SKM-1 treated with dmso at 0.1 percent for 144 hours (cell line): ENCODE data around the gene CEP57L1.
A peak's percentile ranks its signal among the peaks of the same experiment; 100 is the strongest.
"Not testable (repeated sequence)": the region's sequence is repeated elsewhere in the genome, so short reads cannot be mapped to it uniquely, and the experiment has no call there.

Source experiments
- DNase-seq: peaks from one replicate; lab custom pipeline; 2025; ENCODE audit not compliant: unreplicated experiment; lab: John Stamatoyannopoulos, UW

The CEP57L1 gene

DNA sequence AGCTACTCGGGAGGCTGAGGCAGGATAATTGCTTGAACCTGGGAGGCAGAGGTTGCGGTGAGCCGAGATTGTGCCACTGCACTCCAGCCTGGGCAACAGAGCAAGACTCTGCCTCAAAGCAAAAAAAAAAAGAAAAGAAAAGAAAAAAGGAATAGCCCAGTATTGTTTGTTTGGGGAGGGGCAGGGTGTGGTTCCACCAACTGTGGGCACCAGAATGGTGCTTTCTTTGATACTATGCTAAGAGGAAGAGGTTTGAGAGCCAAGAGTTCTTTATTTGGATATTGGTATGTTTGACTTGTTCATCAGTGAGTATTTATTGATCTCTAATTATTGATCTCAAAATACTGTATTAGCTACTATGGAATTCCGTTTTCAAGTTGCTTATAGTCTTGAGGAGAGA is 72.3 kb downstream of the CEP57L1 start:
- no peak for DNase-seq

DNA sequence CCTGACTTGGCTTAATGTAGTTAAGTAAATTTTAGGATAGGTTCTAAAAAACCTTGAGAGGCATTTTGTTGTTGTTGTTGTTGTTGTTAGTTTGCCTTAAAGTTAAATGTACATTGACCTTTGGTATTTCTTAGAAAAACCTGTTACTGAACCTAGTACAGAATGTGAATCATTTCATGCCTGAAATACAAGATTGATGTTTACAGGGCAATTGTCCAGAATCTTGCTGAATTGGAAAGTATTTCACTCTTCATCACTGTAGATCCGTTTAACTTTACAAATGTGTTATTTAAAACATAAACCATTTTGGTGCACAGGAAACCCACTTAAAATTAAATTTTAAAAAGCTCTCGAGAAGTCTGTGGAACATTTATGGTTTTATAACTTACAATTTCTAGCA is 75.0 kb downstream of the CEP57L1 start:
- no peak for DNase-seq

DNA sequence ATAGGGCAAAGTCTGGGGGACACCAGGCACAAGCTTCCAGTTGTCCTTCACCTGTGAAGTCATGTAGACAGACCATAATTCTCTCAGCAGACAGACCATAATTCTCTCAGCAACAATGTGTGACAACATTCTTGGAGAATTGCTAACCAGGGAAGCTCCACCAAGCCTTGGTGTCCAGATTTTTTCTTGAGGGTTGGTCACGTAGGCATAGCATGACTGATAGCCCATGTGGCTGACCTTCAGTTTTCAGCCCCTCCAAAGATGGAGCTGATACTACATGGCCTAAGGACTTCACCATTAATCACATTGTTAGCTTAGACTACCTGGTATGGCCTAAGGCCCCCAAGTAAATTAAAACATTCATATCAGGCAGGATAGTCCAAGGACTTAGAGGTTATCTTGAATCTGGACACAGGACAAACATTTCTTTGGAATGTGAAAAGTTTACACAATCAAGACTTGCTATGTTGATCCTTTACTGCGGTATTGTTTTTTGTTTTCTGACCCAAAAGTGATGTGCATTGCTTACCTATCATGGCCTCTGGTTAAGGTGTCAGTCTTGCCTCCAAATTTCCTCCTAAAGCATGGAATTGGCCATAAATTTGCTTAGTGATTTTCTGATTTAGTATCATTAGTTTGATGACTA is 76.9 kb downstream of the CEP57L1 start:
- no peak for DNase-seq

DNA sequence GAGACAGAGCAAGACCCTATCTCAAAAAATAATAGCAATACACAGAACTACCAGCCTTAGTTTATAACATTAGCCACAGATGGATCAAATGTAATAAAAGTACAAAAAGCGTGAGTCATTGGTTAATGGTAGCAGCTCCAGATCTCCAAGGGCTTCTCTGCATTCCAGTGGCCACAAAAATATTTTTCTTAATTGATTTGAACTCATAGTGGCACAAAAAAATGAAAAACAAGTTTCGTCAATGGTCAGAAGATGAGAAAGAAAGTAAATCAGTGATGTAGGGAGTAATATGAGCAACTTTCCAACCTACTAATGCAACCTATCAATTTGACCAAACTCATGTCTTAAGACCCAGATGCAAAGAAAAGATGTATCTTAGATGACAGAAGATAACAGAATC is 79.6 kb downstream of the CEP57L1 start:
- DNase-seq = no peak

DNA sequence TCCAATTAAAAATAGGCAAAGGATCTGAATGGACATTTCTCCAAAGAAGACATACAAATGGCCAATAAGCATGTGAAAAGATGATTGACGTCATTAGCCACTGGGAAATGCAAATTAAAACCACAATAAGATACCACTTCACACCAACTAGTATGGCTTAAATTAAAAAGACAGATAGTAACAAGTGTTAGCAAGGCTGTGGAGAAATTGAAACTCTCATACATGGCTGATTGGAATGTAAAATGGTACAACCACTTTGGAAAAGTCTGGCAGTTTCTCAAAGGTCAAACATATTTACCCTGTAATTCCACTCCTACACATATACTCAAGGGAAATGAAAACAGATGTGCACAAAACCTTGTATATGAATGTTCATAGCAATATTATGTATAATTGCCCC is 83.6 kb downstream of the CEP57L1 start:
- DNase-seq = no peak

DNA sequence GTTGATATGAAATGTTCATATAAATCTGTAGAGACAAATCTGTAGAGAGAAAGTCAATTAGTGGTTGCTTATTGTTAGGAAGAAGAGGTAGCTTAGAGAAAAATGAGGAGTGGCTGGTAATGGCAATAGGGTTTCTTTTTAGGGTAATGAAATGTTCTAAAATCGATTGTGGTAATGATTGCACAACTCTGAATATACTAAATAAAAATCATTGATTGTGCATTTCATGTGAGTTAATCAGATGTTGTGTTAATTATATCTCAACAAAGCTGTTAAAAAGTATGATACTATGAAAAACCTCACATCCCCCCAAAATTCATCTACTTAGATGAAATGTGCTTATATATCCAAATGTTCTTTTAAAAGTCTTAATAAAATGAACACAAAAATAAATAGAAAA is 84.2 kb downstream of the CEP57L1 start:
- no peak for DNase-seq

DNA sequence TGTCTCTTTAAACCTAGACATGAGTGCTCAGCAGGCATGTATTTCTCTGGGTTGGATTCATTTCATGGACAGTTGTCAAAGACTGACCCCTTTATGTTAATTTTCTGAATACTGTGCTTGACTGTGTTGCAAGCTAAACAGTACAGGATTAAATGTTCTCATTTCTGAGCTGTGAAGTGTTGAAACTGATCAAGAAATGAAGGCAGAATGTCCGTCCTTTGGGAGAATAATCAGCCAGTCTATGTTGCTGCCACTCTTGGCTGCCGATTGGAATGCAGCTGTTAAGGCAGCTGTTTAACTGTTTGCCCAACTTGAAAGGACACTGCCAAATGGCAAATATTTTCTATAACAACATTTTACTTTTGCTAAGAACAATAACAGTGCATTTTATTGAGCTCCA is 87.3 kb downstream of the CEP57L1 start:
- DNase-seq = no peak

DNA sequence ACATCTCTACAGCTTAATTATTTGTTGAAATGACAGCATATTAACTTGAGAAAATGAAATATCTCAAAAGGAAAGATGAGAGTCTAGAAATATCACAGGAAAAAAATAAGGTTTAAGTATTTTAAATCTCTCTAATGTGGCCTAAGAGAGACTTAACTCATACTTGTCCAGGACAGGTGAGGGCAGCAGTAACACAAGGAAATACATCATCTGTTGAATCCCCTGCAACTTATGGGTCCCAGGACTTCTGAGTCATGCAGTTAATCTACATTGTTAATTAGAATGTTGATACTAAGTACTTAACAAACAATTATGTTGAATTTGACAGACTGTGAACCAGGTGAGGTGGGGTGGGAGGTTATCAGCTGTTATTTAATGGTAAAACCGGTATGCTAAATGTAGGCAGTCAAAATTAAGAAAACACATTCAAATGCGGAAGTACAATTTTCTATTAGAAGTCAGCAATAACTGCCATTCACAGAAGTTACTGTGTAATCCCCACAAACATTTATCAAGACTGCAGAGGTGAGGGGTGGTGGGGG is 87.9 kb downstream of the CEP57L1 start:
- no peak for DNase-seq

DNA sequence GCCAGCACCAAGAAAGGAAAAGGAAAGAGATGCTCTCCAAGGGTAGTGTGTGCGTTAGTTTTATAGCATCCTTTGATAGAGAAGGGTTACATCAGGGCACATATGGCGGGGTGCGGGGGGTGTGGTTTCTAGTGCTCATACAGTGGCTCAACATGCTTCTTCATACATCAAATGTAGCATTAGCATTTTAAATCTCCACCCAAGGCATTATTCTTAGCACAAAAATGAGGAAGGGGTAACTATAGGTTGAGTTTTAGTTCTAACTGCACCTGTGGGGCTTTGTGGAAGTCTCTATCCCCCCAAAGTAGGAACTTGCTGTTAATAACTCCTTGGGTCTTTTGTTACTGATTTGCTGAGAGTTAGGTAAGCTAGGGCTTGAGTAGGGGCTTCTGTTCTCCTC is 89.3 kb downstream of the CEP57L1 start:
- no peak for DNase-seq

DNA sequence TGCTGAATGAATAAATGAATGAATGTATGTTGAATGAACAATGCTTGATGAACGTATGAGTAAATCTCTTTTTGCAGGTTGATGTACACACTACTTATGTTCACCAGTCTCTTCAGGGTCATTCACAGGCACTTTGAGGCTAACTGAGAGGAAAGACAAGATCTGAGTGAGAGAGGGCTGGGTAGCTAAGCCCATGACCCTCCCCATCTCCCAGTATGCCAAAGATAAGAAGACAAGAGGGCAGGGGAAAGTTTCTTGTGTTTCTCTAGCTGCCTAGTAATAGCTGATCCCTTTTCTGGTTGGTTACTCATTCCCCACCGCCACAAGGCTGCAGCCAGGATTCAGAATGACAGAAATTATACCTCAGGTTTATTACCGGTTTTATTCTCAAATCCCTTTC is 90.7 kb downstream of the CEP57L1 start:
- DNase-seq = no peak

DNA sequence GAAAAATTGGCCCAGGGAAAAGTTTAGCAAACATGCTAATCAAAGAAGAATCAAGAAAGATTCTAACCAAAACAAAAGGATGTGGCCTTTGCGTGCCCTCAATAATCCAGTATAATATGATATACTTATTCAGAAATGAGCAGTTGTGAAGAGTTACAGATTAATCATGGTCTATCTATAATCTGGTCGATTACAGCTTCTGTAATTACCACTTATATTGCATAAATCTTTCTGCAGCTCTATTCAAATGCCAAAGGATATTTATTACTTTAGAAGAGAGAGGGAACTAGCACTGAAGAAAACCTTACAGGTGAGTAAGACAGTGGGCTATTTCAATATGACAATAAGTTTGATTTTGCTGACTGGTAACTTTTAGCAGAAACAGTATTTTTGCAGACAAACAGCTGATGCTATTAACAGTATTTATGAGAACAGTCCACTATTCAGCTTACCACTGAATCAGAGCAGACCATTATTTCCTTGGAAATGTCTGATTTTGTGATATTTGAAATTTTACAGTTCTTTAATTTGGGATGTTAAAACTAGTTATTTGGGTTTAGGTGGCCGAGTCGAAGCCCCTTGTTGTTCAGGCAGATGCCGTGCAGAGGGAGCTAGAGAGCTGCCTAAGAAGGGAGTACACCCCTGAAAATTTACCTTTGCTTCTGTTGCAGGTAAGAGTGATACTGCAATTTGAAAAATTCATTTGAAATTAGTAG is 92.2 kb downstream of the CEP57L1 start:
- DNase-seq = peak; percentile 17

DNA sequence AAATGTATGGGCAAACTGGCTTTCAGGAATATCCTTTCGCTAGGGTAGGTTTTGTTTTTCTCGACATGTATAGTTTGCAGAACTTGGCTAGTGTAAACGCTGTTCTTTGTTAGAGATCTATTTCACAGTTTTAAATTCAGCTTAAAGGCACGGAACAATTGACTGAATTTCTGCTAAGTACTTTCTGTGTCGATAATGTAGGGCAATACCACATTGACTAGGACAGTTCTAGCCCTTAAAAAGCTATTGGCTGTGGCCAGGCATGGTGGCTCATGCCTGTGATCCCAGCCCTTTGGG is 92.8 kb downstream of the CEP57L1 start:
- DNase-seq = no peak

DNA sequence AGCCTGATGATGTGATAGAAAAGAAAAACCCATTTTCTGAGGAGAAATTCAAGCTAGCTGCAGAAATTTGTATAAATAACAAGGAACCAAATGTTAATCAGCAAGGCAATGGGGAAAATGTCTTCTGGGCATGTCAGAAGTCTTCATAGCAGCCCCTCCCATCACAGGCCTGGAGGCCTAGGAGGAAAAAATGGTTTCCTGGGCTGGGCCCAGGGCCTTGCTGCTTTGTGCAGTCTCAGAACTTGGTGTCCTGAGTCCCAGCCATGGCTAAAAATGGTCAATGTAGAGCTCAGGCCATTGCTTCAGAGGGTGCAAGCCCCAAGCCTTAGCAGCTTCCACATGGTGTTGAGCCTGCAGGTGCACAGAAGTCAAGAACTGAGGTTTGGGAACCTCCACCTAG is 96.1 kb downstream of the CEP57L1 start:
- DNase-seq = not testable (repeated sequence)

DNA sequence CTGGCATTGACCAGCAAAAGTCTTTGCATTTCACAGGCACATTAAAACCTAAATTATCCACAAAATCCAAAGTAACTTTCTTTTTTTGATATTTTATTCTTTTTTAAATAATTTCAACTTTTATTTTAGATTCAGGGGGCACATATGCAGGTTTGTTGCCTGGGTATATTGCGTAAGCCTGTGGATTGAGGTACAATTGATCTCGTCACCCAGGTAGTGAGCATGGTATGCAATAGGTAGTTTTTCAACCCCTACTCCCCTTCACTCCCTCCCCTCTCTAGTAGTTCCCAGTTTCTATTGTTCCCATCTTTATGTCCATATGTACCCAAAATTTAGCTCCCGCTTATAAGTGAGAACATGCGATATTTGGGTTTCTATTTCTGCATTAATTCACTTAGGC is 97.6 kb downstream of the CEP57L1 start:
- no peak for DNase-seq

DNA sequence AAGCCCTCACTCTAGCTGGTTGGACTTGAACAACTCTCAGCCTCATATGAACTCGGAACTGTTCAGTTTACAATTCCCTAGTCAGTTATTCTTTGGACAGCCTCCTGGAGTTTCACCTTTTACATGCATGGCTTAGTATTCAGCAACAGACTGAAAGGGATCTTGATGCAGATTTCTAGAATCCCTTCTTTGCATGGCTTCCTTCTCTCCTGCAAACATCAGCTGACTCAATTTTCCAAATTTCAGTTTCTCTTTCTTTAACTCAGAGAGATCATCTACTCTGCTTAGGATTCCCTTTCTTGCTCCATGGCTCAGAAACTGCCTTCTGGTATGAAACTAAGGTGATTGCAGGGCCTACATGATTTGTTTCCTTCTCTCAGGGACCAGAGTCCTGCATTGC is 99.6 kb downstream of the CEP57L1 start:
- no peak for DNase-seq

DNA sequence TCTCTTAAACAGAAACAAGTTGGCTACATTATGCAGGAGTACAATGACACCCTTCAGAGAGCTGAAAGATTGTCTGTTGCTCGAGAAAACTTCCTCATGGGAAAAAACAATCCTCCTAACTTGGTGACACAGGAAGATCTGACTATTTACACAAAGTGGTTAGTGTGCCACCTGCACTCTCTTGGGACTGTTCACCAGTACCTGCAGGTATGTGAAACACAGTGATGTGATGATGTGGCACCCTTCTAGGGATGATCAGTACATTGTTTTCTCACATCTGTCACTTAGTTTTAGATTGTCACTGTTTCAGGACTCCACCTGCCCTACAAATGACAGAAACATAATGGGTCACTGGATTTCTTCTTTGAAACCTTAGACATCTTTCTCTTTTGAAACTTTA is 101.8 kb downstream of the CEP57L1 start:
- no peak for DNase-seq

DNA sequence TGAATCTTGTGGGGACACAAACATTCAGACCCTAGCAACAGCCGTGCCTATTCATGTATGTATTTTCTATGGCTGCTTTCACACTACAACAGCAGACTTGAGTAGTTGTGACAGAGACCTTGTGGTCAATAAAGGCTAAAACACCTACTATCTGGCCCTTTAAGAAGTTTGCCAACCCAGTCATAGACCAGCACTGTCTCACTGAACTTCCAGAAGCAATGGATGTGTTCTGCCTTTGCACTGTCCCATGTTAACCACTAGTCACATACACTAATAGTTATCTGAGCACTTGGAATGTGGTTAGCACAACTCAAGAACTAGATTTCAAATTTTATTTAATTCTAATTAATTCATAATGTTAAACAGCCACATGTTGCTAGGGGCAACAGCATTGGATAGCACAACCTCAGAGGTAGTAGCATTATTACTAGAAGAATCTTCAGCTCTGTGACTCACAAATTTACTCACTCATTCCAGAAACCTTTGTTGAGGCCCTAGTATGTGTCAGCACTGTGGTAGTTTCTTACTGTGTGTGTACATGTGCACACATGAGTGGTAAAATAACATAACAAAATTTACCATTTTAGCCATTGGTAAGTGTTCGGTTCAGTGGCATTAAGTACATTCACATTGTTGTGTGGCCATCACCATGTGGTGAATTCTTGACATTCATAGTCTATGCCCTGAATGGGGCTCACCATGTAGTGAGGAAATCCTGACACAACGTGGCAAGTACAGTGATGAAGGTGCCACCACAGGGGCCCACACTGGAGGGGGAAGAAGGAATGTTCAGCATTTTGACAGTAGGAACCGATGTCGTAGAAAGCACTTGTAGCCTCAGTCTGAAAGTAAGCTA is 107.3 kb downstream of the CEP57L1 start:
- DNase-seq = no peak

DNA sequence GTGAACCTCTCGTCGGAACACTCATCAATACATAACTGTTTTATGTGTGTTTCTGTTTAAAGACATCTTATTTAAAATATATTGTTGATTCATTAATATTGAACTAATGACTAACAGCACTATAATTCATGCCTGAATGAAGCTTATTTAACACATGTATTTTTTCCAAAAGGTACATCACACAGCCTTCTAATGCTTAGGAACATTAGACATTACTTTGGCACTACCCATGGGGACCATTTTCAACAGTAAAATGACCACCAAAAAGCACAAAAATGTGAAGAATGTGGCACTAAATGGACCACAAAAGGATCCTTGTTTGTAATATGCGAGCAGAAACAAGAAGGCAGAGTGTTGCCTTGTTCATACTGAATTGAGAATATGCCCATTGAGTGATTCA is 109.2 kb downstream of the CEP57L1 start:
- no peak for DNase-seq

DNA sequence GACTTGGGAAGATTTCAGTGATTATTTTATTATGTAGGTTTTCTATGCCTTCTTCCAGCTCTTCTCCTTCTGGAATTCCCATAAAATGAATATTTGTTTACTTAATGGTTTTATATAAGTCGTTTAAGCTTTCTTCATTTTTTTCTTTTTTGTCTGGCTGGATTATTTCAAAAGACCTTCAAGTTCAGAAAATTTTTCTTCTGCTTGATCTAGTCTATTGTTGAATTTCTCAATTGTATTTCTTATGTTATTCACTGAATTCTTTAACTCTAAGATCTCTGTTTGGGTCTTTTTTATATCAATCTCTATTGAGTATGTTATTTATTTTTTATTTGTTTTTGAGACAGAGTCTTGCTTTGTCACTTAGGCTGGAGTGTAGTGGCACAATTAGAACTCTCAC is 117.4 kb downstream of the CEP57L1 start:
- DNase-seq = no peak
